GM20431 (cell line): ENCODE data around the gene ITGAE.
"Not testable (repeated sequence)": the region's sequence is repeated elsewhere in the genome, so short reads cannot be mapped to it uniquely, and the experiment has no call there.

Experiments
- in situ Hi-C: fragments of 300-500 bp; cut with MseI, MboI; formaldehyde crosslinking; loops from one replicate; pipeline ENCODE4 v1.15.0; 2020; ENCODE audit warnings: low sequenced_read_pairs; ENCODE audit not compliant: unreplicated experiment

Gene ITGAE

GRCh38 chr17:3740611-3741073, 60.3 kb downstream of the ITGAE start:
- in situ Hi-C loops = no loop called here

GRCh38 chr17:3739422-3740124, 61.4 kb downstream of the ITGAE start:
- in situ Hi-C loops = loop anchor here (10.0 kb wide), 2 partner anchors 65 to 75 kb away; no protein-coding TSS in a partner anchor

GRCh38 chr17:3738562-3739295, 62.3 kb downstream of the ITGAE start:
- in situ Hi-C loops = loop anchor here (10.0 kb wide), 2 partner anchors 64 to 76 kb away; no protein-coding TSS in a partner anchor

DNA sequence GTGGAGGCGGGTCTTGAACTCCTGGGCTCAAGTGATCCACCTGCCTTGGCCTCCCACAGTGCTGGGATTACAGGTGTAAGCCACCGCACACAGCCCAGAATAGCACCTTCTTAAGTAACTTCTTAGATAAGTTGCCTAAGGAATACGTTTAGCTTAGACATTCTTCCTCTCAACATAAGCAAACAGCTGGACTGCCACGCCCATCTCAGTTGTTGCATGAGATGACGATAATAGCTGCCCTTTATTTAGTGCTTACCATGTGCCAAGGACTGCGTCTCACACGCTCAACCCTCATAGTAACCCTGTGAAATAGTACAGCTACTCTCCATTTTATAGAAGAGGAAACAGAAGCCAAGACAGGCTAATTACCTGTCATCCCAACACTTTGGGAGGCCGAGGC, 65.5 kb downstream of the ITGAE start:
- in situ Hi-C loops = loop anchor here (10.0 kb wide), 2 partner anchors 61 to 79 kb away; no protein-coding TSS in a partner anchor

DNA sequence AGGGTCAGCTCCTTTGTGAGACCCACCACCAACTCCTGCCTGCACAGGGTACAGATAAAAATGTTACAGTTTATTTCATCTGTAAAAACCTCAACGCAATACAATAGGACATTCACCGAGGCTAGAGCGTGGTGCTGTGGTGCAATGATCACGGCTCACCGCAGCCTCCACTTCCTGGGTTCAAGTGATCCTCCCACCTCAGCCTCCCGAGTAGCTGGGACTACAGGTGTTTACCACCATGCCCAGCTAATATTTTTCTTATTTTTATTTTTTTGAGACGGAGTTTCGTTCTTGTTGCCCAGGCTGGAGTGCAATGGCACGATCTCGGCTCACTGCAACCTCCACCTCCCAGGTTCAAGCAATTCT, 66.1 kb downstream of the ITGAE start:
- in situ Hi-C loops = loop anchor here (10.0 kb wide), 2 partner anchors 60 to 80 kb away; no protein-coding TSS in a partner anchor

- in situ Hi-C loops = loop anchor here (10.0 kb wide), 2 partner anchors 57 to 83 kb away; no protein-coding TSS in a partner anchor
Measured at GRCh38 chr17:3732210-3732621, 68.8 kb downstream of the ITGAE start.

DNA sequence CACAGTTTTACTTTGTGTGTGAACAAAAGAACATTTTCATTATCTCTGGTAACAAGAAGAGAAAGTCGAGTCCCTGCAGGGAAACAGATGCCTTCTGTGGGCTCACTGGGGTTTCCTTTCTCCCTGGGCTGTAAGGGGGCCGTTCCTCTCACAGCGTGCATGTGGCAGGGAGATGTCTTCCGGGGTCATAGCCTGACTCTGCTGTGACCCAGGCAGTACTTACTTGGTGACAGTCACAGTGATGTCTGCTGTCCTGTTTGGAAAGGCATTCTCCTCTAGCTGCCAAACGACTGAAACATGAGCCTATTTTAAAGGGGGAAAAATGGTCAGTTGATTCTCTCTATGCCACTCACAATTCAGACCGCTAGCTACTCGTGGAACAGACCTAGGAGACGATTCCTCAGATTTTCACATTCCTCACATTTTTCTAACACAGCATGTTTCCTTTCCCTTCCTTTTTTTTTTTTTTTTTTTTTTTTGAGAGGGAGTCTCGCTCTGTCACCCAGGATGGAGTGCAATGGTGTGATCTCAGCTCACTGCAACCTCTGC, 70.0 kb downstream of the ITGAE start:
- in situ Hi-C loops = loop anchor here (10.0 kb wide), 2 partner anchors 56 to 84 kb away; no protein-coding TSS in a partner anchor

- in situ Hi-C loops = loop anchor here (10.0 kb wide), 2 partner anchors 55 to 85 kb away; no protein-coding TSS in a partner anchor
Measured at GRCh38 chr17:3729881-3730280, 71.1 kb downstream of the ITGAE start.

DNA sequence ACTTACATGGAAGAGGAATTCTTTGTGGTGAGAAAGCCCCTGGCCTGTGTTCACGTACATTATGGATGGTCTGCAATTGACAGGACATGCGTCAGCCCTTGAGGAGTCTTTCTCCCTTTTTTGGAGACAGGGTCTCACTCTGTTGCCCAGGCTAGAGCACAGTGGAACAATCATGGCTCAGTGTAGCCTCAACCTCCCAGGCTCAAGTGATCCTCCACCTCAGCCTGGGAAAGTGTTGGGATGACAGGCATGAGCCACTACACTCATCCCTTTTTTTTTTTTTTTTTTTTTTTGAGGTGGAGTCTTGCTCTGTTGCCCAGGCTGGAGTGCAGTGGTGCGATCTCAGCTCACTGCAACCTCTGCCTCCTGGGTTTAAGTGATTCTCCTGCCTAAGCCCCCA, 72.9 kb downstream of the ITGAE start:
- in situ Hi-C loops = not testable (repeated sequence)

GRCh38 chr17:3727041-3727440, 73.9 kb downstream of the ITGAE start:
- in situ Hi-C loops = no loop called here

DNA sequence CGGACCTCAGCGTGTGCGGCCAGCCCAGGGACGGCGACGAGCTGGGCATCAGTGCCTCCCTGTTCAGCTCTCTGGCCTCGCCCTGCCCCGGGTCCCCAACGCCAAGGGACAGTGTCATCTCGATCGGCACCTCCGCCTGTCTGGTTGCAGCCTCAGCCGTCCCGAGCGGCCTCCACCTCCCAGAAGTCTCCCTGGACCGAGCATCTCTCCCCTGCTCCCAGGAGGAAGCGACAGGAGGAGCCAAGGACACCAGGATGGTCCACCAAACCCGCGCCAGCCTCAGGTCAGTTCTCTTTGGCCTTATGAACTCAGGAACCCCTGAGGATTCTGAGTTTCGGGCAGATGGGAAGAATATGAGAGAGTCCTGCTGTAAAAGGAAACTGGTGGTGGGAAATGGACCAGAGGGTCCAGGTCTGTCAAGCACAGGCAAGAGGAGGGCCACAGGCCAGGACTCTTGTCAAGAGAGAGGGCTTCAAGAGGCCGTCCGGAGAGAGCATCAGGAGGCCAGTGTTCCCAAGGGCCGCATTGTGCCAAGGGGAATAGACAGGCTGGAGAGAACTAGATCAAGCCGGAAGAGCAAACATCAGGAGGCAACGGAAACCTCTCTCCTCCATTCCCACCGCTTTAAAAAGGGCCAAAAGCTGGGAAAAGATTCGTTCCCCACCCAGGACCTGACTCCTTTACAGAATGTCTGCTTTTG, 76.5 kb downstream of the ITGAE start:
- in situ Hi-C loops = no loop called here

- in situ Hi-C loops = no loop called here
Measured at GRCh38 chr17:3723556-3724377, 77.2 kb downstream of the ITGAE start, which contains the start of gene HASPIN. Gene HASPIN (plus strand): TSS chr17:3723903. CDS start chr17:3723936, 33 bp downstream.

DNA sequence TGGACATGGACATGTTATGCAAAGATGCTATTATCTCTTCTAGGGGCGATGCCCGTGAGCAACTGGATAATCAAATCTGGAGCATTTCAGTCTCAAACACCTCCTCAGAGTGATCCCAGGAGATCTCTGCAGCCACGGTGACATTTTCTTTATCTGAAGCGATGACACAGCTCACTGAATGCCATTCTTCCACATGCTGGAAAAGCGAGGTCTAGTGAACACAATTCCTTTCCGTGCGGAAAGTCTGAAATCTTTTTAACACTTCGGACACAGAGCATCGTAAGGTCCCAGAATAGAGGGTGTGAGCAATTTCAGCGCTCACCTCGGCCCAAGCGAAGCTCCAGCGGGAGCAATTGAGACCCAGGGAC, 77.8 kb downstream of the ITGAE start:
- in situ Hi-C loops = no loop called here

- in situ Hi-C loops = no loop called here
Measured at GRCh38 chr17:3722716-3723115, 78.3 kb downstream of the ITGAE start.

DNA sequence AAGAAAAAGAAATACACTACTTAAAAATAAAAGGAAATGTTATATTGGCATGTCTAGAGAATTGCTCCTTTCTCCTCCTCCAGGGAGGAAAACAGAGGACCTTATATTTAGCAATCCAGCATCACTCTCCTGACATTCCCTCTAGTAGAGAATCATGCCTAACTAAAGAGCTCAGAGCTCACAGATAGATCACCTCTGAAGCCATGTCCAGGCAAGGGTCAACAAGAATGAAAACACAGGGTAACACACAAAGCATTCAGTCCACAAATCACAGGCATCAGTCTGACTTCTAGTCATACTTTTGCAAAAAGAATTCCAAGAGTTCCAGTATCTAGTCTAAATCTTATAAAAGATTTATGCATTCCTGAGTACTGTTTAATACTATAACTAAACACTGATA, 81.7 kb downstream of the ITGAE start:
- in situ Hi-C loops = no loop called here

DNA sequence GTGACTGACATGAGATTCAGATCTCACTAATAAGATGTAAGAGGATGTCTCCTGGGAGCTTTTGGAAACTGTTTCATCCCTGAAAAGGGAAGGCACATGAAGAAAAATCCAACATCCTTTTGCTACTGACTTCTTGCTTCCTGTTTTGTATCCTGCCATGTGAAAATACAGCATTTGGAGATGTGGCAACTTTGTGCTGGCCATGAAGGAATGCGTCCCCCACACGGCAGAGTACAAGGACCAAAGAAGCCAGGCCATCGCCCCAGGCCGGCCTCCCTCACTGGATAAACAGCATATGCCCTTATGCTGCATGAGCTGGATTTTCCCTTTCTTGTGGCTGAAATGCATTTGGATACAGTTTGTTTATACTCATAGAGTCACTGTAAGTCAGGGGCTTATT, 82.8 kb downstream of the ITGAE start:
- in situ Hi-C loops = no loop called here

- in situ Hi-C loops = no loop called here
Measured at GRCh38 chr17:3715296-3715695, 85.7 kb downstream of the ITGAE start.

DNA sequence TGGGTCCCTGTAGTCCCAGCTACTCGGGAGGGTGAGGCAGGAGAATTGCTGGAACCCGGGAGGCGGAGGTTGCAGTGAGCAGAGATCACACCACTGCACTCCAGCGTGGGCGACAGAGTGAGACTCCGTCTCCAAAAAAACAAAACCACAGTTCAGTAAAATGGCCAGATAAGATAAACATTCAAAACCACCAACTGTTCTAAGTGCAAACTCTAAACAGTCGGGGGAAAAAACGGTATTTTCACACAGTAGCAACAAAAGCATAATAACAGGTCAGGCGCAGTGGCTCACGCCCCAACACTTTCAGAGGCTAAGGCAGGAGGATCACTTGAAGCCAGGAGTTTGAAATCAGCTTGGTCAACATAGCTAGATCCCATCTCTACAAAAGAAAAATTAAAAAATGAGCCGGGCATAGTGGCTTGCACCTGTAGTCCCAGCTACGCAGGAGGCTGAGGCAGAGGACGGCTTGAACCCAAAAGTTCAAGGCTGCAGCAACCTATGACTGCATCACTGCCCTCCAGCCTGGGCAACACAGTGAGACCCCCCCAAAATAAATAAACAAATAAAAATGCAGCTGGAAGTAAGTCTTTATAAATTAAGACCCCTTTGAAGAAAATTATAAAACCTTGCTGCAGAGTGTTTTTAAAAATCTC, 88.1 kb downstream of the ITGAE start:
- in situ Hi-C loops = no loop called here

DNA sequence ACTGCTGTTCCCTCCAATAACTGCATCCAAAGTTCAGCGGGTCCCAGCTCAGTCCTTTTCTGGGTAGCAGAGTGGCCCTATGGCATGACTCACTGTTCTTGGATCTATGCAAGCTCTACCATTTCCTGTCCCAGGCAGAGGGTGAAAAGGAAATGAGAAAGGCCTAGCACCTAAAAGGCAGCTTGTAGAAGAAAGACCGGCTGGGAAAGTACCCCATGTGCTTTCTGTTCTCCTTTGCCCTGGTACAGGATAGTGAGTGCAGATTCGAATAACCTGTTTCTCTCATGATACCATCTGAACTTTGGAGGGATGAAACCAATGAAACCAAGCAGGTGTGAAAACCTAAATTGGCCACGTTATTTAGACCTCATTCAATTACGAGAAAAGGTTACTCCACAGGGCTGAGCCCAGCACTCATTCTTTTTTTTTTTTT, 90.0 kb downstream of the ITGAE start:
- in situ Hi-C loops = no loop called here
